Uterus (tissue), 2 donors: ENCODE results near the gene RASAL1.

Source experiments
- POLR2A ChIP-seq, 2 donors: fragments of 450-650 bp; IDR thresholded peaks; one replicate each; pipeline ENCODE4 v1.6.1; 2016; ENCODE audit warnings: antibody characterized with exemption in 2 of 2, mild to moderate bottlenecking in 1 of 2, moderate library complexity in 1 of 2
- TF ChIP-seq, protein P1 (sequence below), 4 experiments: fragments of 200-600 bp in 2 of 4; fragments of 450-650 bp in 2 of 4; sonication (generic) in 2 of 4; IDR thresholded peaks; one replicate each; pipeline ENCODE4 v1.5.1; 2016 to 2019; ENCODE audit warnings: antibody characterized with exemption in 4 of 4, mild to moderate bottlenecking in 2 of 4, moderate library complexity in 1 of 4

DNA sequence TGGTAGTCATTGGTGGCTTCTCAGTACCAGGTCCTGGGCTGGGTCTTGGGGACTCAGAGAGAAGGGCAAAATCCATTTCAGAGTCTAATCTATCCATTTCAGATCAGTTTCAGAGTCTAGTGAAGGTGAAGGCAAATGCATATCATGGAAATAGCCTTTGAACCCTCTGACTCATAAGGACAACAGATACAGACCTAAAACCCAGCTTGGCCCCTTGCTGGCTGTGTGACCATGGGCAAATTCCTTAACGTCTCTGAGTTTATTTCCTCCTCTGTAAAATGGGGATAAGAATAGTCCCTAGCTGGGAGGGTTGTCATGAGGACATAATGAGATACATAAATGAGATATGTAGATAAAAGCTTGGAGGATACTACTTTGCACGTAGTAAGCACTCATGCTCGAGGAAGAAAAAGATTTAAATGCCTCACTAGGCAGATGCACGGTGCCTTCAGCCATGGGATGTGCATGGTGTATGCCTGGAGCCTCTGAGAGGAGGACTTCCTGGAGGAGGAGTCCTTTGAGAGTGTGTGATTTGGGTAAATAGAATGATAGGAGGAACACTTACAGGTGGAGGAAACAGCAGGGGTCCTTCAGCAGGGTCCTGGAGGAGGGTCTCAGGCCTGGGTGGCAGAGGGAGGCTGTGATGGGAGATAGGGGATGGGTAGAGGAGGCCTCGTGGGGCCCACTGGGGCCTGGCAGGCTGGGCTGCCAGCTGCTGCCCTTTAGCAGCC is 71.0 kb downstream of the RASAL1 start:
- TF ChIP-seq, protein P1, sequence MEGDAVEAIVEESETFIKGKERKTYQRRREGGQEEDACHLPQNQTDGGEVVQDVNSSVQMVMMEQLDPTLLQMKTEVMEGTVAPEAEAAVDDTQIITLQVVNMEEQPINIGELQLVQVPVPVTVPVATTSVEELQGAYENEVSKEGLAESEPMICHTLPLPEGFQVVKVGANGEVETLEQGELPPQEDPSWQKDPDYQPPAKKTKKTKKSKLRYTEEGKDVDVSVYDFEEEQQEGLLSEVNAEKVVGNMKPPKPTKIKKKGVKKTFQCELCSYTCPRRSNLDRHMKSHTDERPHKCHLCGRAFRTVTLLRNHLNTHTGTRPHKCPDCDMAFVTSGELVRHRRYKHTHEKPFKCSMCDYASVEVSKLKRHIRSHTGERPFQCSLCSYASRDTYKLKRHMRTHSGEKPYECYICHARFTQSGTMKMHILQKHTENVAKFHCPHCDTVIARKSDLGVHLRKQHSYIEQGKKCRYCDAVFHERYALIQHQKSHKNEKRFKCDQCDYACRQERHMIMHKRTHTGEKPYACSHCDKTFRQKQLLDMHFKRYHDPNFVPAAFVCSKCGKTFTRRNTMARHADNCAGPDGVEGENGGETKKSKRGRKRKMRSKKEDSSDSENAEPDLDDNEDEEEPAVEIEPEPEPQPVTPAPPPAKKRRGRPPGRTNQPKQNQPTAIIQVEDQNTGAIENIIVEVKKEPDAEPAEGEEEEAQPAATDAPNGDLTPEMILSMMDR (IDR thresholded peaks at IDR 0.05): no peak
- no peak for TF ChIP-seq POLR2A (IDR thresholded peaks at IDR 0.05)
